Stomach (tissue), 4 donors: Measurements from ENCODE around the gene USP26.

Experiments
- POLR2A ChIP-seq, 4 donors: fragments of 450-650 bp; IDR thresholded peaks; one replicate each; pipeline ENCODE4 v1.6.1; 2016; ENCODE audit warnings: antibody characterized with exemption in 4 of 4, control low read depth in 2 of 4, mild to moderate bottlenecking in 1 of 4, moderate library complexity in 1 of 4
- POLR2AphosphoS5 ChIP-seq, 3 donors: sonication (generic); formaldehyde crosslinking; IDR thresholded peaks; one replicate each; pipeline ENCODE4 v1.6.1; 2016; ENCODE audit warnings: antibody characterized with exemption in 3 of 3
- TF ChIP-seq, protein P1 (sequence below), 7 experiments: fragments of 450-650 bp in 4 of 7; fragments of 200-600 bp in 3 of 7; sonication (generic) in 3 of 7; IDR thresholded peaks; one replicate each; pipeline ENCODE4 v1.5.1; 2016 to 2019; ENCODE audit warnings: antibody characterized with exemption in 7 of 7, control low read depth in 2 of 7, mild to moderate bottlenecking in 1 of 7

DNA sequence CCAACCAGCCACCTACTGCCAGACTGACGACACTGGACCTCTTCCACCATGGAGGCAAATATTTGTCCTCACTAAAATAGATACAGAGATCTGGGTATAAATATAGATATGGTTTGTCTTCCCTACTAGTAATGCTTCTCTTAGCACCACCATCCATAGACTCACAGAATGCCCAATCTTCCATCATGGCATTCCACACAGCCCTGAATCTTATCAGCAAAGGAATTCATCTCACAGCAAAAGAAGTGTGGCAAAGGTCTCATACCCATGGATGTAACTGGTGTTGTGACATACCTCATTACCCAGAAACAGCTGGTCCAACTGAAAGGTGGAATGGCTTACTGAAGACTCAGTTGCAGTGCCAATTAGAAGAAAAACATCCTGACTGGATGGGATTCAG is 91.3 kb downstream of the USP26 start:
- TF ChIP-seq, protein P1, sequence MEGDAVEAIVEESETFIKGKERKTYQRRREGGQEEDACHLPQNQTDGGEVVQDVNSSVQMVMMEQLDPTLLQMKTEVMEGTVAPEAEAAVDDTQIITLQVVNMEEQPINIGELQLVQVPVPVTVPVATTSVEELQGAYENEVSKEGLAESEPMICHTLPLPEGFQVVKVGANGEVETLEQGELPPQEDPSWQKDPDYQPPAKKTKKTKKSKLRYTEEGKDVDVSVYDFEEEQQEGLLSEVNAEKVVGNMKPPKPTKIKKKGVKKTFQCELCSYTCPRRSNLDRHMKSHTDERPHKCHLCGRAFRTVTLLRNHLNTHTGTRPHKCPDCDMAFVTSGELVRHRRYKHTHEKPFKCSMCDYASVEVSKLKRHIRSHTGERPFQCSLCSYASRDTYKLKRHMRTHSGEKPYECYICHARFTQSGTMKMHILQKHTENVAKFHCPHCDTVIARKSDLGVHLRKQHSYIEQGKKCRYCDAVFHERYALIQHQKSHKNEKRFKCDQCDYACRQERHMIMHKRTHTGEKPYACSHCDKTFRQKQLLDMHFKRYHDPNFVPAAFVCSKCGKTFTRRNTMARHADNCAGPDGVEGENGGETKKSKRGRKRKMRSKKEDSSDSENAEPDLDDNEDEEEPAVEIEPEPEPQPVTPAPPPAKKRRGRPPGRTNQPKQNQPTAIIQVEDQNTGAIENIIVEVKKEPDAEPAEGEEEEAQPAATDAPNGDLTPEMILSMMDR (IDR thresholded peaks at IDR 0.05) = no peak
- TF ChIP-seq POLR2AphosphoS5 (IDR thresholded peaks at IDR 0.05) (no peak), POLR2A (IDR thresholded peaks at IDR 0.05) (no peak)
